CD1c-positive myeloid dendritic cell (primary cell): ENCODE measurements around the gene LHFPL6.
"Not testable (repeated sequence)": the region's sequence is repeated elsewhere in the genome, so short reads cannot be mapped to it uniquely, and the experiment has no call there.

ENCODE experiments used
- DNase-seq: peaks from one replicate; pipeline ENCODE4 v3.0.0-alpha.2; 2016; ENCODE audit errors: extremely low spot score

Gene LHFPL6

DNA sequence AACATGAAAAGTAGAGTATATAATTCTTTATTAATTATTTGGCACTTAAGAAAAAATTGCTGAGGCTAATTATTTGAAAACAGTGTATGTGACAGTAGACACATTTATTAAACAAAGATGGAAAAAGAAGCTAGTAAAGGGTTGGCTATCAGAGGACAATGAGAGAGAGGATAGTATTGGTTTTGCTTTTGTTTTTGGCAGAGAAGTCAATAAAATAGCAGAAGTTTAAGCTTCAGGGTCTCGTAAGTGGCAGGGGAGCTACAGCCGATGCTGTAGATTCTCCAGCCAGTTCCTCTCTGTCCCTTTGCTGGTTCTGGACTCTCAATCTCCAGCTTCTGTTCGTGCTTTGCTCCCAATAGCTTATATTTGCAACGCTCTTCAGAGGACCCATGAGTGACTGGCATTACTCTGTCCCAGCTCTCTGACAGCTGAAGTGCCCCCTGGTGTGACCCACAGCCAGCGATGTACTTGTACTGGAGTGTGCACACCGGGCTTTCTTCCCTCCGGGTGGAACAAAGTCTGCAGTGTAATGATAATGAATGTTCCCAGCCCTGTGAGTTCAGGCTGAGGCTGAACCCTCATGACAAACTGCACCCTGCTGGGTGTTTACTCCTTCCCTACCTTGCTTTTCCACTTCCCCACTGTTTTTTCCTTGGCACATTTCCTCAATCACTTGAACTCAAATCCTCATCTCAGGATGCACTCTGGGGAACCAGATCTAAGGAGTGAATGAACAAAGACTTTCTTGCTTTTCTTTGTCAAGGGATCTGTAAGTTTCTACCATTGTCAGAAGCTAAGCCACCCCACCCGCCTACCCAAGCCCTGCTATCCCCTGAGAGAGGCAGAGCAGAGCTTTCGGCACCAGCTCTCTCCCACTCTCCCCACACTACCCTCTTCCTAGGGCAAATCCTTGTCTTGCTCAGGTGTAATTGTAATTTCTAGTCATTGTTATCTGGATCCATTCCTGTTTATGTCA, 254.8 kb downstream of the LHFPL6 start:
- DNase-seq, result no peak

DNA sequence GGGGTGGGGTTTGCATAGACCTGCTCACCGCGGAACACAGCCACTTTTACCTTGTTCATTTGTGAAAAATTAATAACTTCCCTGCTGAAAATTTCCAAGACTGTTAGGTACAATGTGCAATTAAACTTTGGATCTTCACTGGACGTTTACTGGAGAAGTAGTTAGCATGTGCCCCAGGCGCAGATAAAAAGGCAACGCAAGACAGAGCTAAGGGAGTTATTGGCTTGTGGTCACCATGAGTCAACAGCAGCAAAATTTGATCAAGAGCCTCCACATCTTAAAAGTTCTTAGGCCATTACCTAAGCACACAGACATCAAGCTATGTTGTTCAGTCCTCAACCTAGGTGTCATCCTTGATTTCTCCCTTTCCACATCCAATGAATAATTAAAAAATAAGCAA, 257.0 kb downstream of the LHFPL6 start:
- DNase-seq, result no peak

DNA sequence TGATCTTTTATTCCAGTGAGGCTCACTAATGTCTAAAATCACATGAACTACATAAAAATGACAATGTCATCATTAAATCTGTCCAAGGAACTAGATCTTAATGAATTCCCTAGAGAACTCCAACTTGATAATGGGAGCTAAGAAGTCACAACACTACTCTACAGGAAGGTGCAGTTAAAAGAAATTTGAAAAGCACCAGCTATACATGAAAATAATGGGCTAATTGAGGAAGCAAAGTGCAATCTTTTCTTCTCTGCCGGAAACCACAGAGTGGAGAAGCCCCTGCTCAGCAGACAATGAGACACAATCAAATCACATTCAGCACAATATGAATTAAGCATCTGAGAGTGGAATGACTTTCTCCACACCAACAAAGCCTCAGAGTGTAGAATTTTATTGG, 261.7 kb downstream of the LHFPL6 start:
- no peak for DNase-seq

DNA sequence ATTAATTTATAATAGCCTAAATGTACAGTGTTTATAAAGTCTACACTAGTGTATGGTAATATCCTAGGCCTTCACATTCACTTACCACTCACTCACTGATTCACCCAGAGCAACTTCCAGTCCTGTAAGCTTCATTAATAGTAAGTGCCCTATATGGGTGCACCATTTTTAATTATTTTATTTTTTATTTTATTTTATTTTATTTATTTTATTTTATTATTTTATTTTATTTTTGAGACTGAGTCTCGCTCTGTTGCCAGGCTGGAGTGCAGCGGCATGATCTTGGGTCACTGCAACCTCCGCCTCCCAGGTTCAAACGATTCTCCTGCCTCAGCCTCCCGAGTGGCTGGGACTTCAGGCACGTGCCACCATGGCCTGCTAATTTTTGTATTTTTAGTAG, 264.9 kb downstream of the LHFPL6 start:
- DNase-seq, result not testable (repeated sequence)

DNA sequence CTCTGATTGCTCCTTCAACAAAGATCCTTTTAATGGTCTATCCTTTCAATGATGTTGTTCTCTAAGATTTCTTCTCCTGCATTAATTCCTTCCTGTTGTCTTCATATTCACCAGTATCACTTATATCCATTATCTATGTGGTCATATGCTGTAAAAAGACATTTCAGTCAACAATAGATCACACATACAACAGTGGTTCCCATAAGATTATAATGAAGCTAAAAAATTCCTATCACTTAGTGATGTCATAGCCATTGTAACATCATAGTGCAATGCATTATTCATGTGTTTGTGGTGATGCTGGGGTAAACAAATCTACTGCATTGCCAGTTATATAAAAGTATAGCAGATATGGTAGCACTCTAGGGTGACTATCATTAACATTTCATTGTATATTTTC, 266.1 kb downstream of the LHFPL6 start:
- DNase-seq, result no peak

DNA sequence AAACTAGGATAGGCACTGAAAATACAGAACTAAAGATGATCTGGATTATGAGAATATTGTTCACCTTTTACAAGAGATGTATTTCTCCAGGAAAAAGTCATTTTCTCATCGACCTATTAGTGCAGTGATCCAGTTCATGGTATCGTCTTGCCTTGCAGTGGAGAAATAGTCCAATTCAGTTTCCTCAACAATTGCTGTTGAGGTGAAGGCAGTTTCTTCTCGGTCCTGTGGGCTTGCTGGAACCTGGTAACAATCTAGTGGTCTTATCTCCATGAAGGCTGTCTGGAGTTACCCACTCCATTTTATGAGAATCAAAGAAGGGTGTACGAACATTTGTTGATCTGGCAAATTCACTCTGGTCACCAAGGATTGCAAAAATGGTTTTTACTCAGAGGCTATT, 266.8 kb downstream of the LHFPL6 start:
- DNase-seq, result no peak

DNA sequence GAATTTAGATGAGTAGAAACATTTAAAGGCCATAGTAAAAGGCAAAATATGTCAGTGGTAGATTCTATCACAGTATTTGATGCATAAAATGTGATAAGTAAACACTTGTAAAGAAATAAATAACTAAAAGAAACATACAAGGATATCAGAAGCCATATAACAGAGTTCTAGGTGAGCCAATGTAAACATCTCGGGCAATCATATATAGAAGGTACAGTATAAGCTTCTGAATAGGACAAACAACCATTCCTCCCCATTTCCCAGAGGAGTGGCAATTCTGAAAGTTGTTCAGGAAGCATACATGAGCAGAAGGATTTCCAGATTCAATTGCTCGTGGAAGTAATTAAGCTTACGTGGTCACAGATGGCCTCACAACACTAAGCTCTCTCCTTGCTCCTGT, 267.3 kb downstream of the LHFPL6 start:
- no peak for DNase-seq

DNA sequence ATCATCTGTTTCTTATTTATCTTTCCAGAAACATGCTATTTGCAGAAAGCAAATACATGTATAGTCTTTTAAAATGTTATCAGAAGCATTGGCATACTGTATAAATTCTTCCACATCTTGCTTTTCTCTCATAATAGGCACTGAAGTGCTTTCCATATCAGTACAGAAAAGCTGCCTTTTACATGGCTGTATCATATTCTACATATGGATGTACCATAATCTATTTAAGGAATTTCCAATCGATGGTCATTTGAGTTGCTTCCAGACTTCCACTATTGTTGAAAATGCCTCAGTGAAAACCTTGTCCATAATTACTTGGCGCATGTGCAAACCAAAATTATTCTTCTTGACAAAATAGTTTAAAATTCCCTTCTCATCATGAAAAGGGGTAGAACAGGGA, 272.5 kb downstream of the LHFPL6 start:
- DNase-seq, result no peak

DNA sequence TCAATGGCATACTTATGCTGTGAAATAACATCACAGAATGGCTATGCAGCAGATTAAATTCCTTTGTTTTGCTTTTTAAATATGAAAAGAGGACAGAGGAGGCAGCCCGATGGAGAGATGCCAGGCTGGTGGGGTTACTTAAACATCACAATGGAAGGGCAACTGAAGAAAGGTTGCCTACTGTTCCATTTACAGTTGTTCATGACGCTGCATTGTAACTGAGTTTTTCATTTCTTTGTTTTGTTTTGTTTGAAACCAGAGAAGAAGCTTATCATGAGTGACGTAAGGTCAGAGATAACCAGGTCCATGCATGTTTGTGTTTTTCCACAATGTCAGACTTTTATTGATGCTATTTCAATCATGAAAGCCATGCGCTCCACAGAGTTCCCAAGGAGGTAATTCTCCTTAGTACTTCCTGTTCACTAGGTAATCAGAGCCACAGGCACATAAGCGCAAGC, 273.8 kb downstream of the LHFPL6 start:
- no peak for DNase-seq

DNA sequence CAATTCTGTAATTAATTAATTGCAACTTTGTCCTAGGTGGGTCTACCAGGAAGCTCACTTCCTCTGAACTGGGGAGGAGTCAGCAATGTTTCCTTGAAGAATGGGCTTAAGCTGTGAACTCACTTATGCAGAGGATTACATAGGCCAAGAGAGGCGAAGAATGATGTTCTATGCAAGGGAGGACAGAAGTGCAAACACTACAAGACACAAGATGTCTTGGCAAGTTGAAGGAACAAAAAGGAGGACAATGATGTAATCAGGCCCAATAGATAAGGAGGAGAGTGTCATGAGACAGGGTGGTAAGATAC, 275.9 kb downstream of the LHFPL6 start:
- no peak for DNase-seq

DNA sequence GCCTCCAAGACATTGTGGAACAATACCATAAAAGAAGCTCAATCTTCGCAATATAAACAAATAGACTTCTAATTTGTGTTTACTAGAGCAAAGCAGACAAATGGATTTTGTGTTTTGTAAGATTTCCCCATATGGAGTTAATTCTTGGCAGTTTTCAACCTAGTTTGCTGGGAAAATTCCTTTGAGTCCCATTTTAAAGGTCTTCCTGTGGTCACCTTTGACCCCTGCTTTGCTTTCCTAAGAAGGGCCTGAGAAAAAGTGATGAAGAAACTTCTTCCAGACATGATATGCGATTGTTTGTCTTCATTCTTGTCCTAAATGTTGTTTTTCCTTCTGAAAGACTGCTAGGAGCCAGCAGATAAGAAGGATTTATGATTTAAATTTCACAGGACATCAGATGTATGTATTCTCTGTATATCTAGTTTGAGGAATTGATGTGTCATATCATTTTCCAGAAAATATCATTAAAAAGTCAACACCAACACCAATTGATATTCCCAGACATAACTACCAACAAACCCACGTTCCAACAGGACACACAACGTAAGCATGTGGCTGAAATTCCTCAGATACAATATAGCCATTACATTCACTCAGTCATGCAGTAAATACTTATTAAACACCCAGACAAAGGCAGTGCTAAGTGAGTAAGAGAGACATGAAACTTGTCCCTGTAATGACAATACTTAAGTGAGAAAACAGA, 276.4 kb downstream of the LHFPL6 start:
- no peak for DNase-seq

DNA sequence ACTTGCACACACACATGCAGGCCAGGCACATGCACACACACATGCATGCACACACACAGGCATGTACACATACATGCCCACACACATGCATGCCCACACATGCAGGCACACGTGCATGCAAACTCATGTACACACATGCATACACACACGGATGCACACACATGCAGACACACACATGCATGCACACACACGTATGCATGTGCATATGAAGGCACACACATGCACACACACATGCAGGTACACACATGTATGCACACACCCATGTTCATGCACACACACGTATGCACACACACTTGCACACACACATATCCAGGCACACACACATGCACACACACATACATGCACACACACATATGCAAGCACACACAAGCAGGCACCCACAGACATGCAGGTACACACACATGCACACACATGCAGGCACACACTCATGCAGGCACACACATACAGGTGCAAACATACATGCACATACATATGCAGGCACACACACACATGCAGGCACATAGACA, 278.1 kb downstream of the LHFPL6 start:
- DNase-seq, result no peak

DNA sequence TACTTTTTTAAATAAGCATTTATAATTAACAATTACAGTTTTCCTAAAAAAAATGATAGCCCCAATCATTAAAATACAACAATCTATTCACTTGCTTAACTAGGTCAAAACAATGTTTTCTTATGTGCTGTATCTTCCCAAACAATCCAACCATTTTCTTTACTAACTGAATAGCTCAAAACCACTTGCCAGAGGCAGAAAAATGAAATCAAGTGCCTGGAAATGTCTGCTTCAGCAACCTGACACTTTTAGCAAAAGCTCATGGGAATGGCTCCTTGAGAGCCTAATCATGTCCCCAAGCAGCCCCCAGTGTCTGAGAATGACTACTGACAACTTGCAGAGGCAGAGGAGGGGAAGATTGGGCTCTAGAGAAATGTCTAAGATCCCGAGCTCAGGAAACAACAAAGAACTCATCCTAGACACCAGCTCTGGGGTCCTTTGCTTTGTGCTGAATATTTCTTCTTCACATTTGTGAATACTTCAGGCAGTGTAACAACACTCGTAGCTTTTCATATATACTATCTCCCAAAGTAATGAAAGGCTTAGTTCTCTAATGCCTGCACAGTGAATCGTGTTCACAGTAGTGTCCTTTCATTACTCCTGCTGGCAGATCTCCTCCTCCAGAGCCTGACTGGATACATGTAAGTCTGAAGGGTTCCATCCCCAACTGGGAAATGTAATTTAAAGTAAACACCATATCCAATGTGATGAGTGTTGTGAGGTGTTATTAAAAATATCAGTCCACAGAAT, 280.0 kb downstream of the LHFPL6 start:
- DNase-seq, result no peak

DNA sequence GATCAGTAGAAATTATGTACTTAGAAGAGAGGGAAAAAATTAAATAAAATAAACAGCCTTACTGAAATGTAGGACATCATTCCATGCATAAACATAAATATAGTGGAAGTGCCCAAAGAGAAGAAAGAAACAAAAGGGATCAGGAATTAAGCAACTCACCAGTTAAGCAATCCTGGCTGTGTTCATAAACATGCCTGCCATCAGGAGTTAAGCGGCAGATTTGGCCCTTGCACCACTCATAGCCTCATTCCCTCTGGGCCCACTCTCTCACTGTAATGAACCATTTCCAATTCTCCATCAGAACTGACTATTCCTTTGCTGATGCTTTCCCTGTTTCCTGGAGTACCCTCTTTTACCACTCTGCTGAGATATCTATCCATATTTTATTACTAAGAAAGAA, 281.4 kb downstream of the LHFPL6 start:
- DNase-seq, result no peak

DNA sequence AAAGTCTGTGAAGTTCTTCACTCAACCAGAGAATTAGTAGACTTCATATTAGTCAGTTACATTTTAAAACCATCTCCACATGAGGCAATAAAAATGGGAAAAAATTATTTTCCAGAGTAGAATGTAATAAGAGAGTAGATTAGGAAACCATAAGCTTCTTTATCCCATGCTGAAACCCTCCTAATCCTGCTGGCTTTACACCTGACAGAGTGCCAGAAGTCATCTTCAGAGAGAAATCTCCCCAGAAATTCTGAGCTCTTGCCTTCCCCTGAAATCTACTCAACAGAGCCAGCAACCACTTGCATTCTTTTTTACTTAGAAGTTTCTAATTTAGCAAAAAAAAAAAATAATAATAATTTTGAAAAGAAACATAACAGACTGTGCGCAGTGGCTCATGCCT, 284.8 kb downstream of the LHFPL6 start:
- no peak for DNase-seq

DNA sequence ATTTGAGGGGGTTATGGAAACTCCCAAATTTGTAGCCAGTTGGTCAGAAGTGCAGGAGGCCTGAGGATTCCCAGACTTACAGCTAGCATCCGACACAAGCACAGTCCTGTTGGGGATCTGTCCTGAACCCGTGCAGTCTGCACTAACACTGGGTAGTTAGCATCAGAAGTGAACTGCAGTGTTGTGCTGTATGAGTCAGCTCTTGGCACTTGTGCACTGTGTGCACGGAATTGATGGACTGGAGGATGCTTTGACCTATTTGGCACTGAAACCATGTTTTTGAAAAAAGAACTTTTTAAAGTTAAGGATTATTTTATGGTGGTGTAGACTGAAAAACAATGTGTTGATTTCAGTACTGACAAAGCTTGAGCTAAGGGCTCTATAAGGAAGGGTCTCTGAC, 285.7 kb downstream of the LHFPL6 start:
- no peak for DNase-seq

DNA sequence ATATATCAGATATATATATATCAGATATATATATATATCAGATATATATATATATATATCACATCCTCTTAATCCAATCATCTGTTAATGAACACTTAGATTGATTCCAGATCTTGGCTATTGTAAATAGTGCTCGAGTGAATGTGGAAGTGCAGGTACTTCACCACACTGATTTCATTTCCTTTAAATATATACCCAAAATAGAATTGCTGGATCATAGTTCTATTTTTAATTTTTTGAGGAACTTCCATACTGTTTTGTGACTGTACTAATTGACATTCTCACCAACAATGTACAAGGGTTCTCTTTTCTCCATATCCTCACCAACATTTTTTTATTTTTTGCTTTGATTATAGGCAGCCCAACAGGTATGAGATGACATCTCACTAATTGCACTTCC, 287.2 kb downstream of the LHFPL6 start:
- DNase-seq, result peak; percentile 55

DNA sequence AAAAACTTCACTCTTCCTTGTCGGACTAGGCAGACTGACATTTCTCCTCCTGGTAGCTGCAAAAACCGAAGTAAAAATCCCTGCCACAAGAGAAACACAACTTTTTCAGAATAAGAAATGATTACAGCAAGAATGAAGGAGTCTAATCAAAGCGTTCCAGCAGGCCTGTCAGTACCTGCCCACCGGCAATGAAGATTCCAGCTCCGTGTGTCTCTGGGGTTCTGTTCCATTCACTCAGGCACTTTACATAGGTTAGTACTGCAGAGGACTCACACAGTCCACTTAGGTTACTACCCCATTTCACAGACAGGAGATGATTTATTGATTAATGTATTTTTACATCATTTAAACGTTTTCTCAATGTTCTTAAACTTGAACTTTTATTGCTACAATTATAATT, 289.3 kb downstream of the LHFPL6 start:
- no peak for DNase-seq

DNA sequence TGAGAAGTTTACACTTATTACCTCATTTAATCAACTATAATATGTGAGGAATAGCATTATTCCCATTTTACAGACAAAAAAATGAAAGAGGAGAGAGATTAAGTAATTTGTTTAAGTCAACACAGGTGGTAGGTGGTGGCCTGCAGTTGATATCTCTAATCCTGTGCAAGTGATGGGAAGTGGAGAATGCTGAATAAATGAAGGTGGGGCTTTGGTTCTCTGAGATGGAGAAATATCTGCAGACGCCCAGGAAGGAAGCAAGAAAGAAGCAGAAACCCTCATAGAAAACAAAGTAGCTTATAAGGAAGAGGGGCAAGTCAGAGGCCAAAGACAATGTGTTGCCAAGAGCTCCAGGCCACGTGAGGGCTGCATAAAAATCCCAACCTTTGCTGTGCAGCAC, 290.4 kb downstream of the LHFPL6 start:
- DNase-seq, result no peak

DNA sequence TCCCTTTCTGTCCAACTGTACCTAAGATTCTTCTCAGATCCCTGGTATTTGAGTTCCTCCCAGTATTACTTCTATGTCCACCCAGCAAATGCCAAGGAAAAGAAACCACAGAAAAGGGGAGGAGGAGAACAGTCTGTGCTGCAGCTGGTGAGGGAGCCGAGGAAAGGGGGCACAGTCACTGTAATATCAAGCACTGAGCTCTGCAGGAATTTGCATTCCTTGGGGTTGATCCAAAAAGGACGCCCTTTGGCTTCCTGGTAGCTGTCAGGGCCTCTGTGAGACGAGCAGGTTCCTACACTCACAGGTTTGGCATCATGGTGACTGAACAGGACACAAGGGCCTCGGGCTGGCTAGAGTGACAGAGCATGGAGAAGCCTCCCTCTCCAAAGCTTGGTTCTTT, 291.4 kb downstream of the LHFPL6 start:
- no peak for DNase-seq

DNA sequence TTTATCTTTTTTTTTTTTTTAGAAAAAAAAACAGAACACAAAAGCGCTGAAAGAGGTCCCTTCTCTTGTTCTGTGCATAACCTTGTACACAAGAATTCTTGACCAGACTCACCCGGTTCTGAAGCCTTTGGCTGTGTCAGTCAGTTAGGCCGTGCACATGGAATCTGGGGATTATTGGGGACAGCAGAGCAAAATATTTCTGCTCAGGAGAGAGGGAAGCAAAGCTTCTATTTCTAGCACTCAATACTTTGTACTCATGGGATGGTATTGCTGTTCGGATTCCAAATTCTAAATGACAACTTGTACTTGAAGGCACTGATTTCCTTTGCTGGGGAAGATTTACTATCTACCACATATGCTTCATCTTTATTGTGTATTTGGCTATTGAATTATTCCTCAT, 292.0 kb downstream of the LHFPL6 start:
- DNase-seq, result no peak
